Measurements from ENCODE around the gene AP3D1.

- no peak for TF ChIP-seq CTCF (IDR thresholded peaks at IDR 0.05)
- no peak for TF ChIP-seq POLR2A (IDR thresholded peaks at IDR 0.05)
Measured at GRCh38 chr19:2100719-2101061, 50.7 kb downstream of the AP3D1 start.
